HG03457 (cell line): ENCODE data around the gene AZIN2.
"Not testable (repeated sequence)": the region's sequence is repeated elsewhere in the genome, so short reads cannot be mapped to it uniquely, and the experiment has no call there.

ENCODE experiments used
- ATAC-seq: cut with Tn5 transposase; IDR thresholded peaks from one replicate; pipeline ENCODE4 v1.9.1; 2021; ENCODE audit warnings: moderate number of reproducible peaks; ENCODE audit not compliant: unreplicated experiment

Gene AZIN2

GRCh38 chr1:33056426-33056825 lies 24.5 kb upstream of the AZIN2 start:
- no peak for ATAC-seq

DNA sequence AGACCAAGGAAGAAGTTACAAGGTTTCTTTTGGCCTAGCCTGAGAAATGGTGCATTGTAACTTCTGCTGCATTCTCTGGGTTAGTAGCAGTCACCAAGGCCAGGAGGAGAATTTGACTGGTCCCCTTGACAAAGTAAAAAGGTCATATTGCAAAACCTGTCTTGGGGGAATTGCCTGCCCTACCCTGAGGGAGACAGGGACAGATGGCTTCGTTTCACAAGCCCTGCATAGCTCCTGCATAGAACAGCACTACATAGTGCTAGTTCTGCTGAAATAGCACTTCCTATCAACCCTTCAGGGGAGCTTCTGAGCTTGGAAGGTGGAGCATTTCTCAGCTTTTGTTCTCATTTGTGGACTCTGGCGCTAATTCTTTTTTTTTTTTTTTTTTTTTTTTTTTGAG lies 23.9 kb upstream of the AZIN2 start:
- no peak for ATAC-seq

GRCh38 chr1:33060579-33061083 lies 20.3 kb upstream of the AZIN2 start:
- ATAC-seq = no peak

- ATAC-seq = no peak
Observed at GRCh38 chr1:33061834-33062233, 19.1 kb upstream of the AZIN2 start.

- ATAC-seq = not testable (repeated sequence)
Observed at GRCh38 chr1:33064284-33064683, 16.7 kb upstream of the AZIN2 start.

DNA sequence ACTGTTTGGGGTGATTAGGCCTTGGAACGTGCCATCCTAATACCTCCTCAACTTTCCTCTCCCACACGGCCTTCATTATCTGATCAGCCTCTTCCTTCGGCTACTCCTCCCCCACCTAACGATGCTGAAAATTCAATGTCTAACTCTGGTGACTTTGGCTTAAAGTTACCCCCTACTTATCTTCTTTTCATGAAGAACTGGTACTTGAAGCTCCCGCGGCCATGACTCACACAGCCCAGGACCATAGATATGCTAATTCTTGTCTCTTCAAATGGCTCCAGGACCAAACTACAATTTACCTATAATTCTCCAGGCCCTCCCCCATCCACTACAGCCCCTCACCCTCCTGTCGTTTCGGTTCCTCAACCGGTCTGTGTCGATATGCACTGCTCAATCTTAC lies 15.7 kb upstream of the AZIN2 start:
- no peak for ATAC-seq

DNA sequence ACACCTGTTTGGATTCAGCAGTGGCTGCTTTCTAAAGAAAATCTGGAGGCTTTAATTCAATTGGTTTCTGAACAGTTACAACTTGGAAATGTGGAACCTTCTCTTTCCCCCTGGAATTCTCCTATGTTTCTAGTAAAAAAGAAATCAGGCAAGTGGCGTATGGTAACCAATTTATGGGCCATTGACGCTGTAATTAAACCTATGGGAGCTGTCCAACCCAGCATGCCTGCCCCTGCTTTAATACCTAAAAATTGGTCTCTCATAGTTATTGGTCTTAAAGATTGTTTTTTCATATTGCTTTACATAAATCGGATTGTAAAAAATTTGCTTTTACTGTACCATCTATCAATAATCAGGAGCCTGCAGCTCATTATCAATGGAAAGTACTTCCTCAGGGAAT lies 14.5 kb upstream of the AZIN2 start:
- ATAC-seq = not testable (repeated sequence)

DNA sequence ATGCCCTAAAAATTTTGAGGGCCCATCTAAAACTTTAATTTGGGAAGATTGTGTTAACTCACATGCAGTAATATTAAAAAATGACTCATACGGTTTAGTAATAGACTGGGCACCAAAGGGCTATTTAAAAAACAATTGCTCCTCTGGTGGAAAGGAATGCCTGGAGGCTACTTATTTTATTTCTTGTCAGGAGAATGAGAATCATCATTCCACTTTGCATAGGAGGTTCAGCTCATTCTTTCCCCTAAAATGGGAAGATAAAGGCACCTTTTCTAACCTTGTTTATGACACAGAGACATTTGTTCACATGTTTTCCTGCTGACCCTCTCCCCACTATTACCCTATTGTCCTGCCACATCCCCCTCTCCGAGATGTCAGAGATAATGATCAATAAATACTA lies 12.8 kb upstream of the AZIN2 start:
- not testable (repeated sequence) for ATAC-seq

DNA sequence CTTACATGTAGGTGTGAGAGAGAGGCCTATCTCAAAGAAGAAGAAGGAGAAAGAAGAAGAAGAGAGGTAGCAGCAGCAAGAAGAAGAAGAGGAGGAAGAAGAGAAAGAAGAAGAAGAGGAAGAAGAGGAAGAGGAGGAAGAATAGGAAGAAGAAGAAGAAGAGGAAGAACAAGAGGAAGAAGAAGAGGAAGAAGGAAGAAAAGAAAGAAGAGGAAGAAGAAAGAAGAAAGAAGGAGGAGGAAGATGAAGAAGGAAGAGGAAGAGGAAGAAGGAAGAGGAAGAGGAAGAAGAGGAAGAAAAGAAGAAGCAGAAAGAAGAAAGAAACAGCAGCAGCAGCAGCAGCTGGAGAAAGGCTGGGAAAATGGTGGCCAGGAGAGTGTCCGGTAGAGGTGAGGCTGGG lies 10.3 kb upstream of the AZIN2 start:
- no peak for ATAC-seq

DNA sequence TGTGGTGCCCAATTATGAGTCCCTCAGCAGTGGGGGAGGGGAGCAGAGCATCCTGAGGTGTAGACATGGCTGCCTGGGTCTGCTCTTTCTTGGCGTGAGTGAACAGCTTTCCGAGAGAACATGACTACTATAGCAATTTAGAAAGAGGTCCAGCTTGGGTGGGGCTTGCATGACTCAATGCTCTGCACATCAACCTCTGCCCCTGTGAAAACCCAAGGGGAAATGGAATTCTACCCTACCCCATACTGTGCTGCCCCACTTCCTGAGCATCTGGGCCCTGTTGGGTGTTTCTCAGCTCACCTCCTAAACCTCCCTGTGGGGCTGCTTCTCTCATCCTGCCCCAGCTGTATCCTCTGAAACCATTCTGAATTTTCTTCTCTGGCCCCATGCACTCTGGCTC lies 8.2 kb upstream of the AZIN2 start:
- ATAC-seq = no peak

DNA sequence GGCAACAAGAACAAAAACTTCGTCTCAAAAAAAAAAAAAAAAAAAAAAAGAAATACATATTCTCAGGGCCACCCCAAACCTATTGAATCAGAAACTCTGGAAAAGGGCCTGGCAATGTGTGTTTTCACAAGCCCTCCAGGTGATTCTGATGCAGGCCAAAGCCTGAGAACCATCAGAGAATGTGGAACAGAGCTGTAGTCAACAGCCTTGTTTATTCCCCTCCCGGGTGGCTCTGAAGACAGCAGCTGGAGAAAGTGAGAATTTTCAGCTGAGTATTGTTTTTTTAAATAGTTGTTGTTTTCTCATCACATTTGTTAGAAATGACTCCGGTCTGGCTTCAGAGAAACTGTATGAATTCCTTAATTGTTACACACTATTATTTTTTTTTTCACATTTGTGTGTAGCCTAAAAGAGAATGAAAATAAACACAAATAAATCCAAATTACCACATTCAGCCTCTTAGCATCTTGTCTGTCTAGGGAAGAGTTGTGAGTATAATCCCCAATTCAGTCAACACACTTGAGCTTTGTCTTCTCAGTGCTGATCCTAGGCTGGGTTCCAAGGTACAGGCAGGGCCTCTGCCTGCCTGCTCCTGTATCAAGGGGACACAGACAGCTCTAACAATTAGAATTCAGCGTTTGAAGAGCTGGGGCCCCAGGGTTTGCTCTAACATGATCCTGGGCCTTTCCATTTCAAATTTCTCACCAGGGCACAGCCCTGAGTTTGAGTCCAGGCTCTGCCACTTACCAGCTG lies 6.6 kb upstream of the AZIN2 start:
- ATAC-seq = no peak

DNA sequence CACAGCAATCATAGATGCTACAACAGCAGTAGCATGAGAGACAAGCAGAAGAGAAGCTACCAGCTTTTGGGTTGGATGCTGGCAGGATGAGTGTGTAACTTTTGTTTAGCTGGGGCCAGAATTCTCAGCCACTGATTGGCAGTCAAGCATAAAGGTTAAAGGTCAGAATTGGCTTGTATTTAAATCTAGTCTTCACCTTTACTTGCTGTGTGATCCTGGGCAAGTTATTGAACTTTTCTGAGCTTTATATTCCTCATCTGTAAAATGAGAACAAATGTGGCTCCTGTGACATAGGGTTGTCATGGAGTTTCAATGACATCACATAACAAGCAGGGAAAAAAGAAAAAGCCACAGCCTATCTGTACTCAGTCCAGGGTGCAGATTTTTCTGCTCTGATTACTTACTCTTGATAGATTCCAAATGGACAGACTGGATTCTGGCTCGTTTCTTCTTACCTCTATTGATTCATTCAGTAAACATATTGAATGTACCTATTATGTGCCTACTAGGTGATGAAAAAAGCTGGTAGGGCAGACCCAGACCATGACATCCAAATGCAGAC lies 2.8 kb upstream of the AZIN2 start:
- ATAC-seq = no peak

DNA sequence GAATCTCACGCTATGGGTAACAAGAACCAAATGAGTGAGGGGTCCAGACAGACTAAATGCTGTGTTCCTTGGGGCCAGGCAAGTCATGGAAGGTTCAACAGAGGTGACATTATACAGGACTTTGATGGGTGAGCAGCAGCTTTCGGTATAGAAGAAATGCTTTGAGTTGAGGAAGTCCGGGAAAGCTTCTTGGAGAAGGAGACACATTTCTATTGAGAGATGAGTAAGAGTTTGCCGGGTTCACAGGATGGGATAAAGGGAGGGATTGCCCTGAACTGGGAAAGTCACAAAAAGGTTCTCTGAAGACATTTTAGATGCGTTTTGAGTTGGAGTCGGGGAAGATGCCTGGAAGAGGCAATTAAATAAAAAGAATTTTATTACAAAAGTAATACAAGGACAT lies 580 bp upstream of the AZIN2 start:
- no peak for ATAC-seq

GRCh38 chr1:33081554-33082305 lies 777 bp downstream of the AZIN2 start:
- ATAC-seq = no peak

- ATAC-seq = no peak
Observed at GRCh38 chr1:33082575-33083108, 1.7 kb downstream of the AZIN2 start.

DNA sequence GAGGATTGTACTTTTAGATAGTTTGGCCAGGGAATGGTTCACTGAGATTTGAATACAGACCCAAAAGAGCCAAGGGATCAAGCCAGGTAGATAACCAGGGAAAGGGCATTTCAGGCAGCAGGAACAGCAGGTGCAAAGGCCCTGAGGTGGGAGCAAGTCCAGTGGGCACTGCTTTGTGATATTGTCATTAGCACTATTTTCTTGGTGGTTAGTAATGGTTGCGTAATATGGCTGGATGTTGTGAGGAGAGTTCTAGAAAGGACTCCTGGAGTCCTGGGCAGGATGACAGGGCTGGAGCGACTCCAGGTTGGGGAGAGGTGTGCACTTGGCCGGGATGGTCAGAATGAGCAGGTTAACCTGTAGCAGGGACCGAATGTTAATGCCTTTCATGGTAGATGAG lies 4.4 kb downstream of the AZIN2 start:
- ATAC-seq = no peak

DNA sequence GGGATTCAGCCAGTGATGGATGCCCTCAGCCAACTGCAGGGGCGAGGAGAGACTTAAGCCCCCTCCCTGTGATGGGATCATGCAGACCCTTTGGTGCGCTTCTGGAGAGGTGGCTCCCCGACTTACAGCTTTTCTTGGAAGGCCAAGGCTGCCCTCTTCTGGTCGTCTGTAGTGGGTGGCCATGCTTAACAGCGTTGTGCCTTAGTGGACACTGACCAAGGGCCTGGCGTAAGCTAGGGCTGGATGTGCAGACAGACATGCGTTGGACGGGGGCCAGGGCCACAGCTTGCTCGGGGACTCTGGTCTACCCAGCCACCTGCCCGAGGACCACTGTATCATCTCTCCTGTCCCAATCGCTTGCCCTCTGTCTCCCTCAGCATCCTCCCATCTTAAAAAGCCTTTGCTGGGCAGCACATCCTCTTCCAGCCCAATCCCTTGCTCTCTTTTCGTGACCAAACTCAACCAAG lies 5.5 kb downstream of the AZIN2 start:
- ATAC-seq = no peak

DNA sequence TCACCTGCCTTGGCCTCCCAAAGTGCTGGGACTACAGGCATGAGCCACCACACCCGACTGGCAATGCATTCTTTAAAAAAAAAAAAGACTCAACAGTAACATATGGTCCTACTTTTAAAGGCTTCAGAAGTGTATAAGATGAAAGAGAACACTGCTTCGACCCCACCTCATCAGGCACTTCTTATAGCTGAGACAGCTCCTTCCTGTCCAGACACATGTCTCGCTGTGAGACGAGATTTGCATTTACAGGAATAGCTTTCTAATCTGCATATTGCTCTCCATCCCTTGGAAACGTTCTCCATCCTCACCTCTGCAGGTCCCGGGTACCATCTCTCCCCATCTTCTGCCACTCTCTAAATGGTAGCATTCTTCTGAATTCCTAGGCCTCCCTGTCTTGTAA lies 6.7 kb downstream of the AZIN2 start:
- no peak for ATAC-seq

GRCh38 chr1:33088119-33088906 lies 7.4 kb downstream of the AZIN2 start:
- ATAC-seq = no peak

GRCh38 chr1:33089457-33089856 lies 8.5 kb downstream of the AZIN2 start:
- no peak for ATAC-seq

DNA sequence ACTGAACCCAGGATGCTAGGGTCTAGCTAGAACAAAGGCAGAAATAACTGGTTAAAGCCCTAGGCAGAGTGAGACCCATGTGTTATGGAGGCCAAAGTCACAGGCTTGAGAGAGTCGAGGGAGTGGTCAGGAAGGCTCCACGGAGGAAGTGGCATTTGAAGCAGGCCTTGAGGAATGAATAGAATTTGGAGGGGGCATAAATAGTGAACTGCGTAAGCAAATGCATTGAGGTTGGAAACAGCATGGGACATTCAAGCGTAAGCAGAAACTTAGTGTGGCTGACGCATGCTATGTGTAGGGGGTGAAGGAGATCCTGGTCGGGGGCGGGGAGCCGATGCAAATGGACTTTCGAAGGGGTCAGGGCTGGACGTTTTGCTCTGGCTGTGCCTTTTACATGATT lies 11.5 kb downstream of the AZIN2 start:
- ATAC-seq = no peak
